NCI-H510A (cell line): ENCODE data around the gene EVC2.

Source experiments
- DNase-seq: peaks from one replicate; lab custom pipeline; 2025; lab: John Stamatoyannopoulos, UW

Gene EVC2, protein sequence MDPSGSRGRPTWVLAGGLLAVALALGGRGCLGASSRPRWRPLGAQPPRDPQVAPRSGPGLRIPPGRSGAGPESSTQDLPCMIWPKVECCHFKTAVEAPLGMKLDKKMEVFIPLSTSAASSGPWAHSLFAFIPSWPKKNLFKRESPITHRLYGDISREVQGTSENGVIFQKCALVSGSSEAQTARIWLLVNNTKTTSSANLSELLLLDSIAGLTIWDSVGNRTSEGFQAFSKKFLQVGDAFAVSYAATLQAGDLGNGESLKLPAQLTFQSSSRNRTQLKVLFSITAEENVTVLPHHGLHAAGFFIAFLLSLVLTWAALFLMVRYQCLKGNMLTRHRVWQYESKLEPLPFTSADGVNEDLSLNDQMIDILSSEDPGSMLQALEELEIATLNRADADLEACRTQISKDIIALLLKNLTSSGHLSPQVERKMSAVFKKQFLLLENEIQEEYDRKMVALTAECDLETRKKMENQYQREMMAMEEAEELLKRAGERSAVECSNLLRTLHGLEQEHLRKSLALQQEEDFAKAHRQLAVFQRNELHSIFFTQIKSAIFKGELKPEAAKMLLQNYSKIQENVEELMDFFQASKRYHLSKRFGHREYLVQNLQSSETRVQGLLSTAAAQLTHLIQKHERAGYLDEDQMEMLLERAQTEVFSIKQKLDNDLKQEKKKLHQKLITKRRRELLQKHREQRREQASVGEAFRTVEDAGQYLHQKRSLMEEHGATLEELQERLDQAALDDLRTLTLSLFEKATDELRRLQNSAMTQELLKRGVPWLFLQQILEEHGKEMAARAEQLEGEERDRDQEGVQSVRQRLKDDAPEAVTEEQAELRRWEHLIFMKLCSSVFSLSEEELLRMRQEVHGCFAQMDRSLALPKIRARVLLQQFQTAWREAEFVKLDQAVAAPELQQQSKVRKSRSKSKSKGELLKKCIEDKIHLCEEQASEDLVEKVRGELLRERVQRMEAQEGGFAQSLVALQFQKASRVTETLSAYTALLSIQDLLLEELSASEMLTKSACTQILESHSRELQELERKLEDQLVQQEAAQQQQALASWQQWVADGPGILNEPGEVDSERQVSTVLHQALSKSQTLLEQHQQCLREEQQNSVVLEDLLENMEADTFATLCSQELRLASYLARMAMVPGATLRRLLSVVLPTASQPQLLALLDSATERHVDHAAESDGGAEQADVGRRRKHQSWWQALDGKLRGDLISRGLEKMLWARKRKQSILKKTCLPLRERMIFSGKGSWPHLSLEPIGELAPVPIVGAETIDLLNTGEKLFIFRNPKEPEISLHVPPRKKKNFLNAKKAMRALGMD

DNA sequence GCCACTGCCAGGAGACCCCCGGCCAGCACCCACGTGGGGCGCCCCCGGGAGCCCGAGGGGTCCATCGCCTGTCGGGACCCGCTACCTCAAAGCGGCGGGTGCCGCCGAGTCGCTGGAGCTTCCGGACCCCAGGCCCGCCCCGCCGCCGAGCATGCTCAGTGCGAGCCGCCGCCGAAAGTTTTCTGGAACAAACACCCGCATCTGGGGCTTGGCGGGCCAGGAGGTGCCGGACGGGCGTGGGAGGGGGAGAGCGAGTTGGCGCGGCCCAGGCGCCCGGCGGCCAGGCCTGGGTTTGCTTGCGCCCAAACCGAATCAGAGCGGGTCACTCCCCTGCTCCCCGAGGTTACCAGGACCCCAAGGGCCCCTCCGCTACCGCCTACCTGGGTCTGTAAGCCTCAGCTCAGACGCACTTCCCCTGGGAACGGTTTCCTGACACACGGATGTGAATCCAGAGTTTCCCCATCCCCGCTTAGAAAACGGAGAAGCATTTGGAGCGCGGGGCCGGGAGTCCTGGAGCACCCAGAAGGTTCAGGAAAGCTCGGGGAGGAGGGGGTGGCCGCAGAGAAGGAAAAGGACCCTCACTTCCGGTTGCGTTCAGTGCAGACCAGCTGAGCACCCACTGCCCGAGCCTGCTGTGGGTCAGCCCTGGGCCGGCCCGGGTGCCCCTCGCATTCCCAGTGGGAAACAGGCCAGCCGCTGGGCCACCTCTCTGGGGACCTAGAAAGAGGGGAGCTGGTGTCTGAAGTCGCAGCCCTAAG lies at the start of gene EVC2:
EVC2 (minus strand) TSS at position 111 of the 758 bp plus-strand sequence; CDS start at position 65, 46 bp downstream.
- DNase-seq: no peak

DNA sequence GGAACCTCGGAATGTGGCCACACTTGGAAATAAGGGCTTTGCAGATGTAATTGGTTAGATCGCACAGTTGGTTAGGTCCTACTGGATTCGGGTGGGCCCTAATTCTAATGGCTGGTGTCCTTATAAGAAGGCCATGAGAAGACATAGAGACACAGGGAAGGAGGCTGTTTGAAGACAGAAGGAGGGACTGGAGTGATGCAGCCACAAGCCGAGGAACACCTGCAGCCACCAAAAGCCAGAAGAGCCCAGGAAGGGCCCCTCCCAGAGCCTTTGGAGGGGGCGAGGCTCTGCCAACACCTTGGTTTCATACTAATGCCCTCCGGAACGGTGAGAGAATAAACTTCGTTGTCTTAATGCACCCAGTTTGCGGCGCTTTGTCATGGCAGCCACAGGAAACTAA lies 49.6 kb upstream of the EVC2 start:
- no peak for DNase-seq

DNA sequence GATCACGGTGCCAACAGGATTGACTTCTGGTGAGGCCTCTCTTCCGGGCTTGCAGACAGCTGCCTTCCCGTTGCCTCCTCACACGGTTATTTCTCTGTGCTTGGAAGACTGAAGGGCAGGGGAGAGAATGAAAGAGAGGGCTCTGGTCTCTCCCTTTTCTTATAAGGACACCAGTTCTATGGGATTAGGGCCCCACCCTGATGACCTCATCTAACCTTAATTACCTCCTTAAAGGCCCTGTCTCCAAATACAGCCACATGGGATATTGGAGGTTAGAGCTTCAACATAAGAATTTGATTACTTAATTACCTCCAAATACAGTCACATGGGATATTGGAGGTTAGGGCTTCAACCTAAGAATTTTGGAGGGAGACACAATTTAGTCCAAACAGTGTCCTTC lies 49.2 kb upstream of the EVC2 start:
- DNase-seq: no peak

DNA sequence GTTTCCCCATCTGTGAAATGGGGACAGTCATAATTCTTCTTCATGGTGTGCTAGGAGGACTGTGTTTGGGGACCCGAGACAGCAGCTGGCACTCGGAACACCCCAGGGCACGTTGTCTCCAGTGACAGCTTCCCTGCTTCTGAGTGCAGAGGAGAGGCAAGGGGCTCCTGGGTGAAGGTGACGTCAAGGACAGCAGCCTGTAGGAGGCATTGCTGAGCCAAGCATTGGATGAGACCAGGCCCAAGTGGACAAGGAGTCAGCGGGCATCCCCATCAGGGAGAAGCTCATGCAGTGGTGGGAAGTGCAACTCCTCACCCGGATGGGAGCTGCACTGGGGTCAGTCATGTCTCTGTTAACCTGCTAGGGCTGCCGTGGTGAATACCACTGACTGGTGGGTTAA lies 48.7 kb upstream of the EVC2 start:
- no peak for DNase-seq

DNA sequence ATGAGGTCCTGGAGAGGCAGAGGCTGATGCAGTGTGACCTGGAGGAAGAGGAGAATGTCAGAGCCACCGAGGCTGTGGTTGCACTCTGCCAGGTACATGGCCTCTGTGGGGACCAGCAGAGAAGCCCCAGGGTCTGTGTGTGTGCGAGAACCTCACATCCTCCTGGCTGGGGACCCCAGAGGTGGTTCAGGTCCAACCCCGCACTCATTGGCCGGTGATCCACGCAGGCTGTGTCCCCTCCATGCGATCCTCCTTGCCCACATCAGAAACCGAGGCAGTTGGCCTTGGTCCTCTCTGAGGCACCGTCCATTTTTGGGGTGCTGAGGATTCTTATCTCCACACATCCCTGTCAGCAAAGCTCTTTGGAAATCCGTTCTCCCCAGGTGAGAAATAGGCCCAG lies 47.9 kb upstream of the EVC2 start:
- no peak for DNase-seq

DNA sequence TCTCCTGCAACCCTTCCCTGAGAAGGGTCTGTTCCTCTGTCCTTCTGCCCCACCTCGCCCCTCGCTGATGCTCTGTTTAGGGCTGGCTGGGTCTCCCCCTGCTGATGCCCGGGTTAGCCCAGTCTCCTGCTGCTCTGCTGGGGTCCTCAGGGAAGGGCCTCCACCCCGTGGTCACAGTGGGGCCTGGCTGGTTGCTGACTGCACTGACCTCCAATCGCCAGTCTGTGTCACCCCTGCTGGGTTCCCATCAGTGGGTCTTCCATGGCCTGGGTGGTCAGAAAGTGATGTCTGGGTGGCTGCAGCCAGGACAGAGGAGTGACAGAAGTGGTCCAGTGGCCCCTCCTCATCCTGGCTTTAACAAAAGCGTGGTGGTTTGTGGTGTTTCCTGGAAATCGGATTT lies 47.3 kb upstream of the EVC2 start:
- no peak for DNase-seq

DNA sequence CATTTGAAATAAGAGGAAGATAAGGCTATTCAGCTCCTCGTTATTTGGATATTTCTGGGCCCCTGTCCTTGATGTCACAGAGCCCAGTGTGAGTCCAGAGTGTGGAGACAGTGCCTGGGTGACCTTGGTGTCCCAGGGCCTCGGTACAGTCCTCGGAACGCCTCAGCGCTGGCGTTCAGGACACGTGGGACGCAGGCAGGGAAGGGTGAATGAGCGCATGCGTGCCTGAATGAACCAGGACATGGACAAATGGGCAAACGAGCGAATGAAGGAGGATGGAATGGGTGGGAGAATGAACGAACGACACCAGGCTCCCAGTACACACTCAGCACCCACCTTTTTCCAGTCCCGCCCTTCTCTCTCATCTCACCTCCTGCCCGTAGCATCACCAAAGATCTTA lies 46.8 kb upstream of the EVC2 start:
- DNase-seq: no peak

DNA sequence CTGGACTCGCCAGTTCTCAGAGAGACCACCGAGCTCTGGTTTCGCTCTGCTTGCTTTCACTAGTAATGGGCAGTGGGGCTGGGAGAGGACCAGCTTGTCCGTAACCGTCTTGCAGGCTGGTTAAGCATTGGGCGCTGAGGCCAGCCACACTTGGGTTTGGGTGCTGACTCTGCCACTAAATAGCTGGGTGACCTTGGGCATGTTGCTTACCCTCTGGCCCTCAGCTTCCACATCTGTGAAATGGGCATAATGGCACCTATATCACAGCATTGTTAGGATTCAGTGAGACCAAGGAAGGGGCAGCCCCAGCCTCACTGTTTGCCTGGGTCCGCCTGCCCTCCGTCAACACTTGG lies 46.1 kb upstream of the EVC2 start:
- DNase-seq: no peak

DNA sequence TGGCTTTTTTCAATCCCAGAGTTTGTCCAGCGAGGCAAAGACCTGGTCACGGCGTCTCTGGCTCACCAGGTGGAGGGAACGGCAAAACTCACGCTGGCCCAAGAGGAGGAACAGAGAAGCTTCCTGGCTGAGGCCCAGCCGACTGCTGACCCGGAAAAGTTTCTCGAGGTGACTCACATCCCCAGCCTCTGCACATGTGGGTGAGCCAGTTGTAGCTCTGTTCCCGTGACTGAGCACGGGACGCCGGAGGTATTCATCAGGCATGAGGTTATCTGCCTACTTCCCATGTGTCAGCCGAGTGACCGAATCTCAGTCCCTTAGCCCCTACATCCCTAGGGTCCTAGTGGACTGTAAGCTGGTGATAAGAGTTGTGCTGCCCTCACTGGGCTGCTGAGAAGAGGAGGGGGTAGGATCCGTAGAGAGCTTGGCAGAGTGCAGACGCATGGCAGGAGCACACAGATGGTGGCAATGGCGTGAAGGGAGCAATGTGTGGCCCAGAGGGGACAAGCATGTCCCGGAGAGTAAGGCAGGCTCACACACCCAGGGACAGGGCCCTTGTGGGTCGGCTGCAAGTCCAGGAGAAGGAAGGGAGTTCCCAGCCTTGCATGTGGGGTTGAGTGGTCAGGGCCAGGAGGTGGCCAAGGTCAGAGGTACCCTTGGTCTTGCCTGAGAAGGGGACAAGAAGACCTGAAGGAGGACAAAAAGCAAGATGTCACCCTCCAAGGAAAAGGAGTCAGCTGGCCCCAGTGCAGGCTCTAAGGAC lies 45.6 kb upstream of the EVC2 start:
- no peak for DNase-seq

DNA sequence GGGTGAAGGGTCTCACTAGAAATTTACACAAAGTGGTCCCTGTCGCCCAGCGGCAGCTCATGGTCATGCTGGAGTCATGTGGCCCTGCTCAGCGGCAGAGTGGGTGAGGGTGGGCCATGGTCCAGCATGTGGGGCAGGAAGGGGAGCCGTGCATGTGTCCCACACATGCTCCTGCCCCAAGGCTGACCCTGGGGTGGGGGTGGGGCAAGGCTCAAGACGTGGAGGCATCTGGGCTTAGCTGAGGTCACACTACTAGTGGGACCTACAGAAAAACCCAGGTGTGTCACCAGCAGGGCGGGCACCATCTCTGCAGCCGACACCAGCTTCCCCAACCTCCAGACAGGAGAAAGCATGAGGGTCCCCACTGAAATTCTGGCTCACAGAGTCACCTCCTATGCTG lies 45.0 kb upstream of the EVC2 start:
- DNase-seq: no peak

DNA sequence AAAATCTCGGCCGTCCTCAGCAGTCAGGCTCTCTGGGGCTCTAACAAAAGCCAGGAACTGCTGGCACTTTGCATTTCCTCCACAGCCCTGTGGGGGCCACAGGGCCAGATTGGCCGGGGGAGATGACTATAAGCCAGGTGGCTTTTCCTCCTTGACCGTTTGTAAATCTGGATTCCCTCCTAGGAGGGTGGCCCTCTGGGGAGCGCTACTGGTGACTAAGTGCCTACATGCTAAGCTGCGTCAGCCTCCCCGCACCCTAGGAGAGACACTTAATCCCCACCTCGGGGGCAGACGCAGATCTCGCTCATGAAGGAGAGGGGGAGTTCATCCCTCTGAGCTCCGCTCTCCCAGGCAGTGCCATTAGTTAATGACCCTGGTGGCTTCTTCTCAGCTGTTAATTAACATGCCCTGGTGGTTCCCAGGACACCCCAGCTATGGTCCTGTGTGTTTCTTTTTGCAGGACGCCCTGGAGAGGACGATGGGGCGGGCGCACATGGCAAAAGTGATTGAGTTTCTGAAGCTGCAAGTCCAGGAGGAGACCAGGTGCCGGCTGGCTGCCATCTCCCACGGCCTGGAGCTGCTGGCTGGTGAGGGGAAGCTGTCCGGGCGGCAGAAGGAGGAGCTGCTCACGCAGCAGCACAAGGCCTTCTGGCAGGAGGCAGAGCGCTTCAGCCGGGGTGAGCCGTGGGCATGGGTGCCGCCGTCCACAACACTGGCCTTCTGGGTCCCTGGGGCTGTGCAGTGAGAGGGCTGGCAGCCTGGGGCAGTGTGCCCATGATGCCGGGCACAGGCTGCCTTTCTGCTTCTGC lies 44.2 kb upstream of the EVC2 start:
- no peak for DNase-seq

DNA sequence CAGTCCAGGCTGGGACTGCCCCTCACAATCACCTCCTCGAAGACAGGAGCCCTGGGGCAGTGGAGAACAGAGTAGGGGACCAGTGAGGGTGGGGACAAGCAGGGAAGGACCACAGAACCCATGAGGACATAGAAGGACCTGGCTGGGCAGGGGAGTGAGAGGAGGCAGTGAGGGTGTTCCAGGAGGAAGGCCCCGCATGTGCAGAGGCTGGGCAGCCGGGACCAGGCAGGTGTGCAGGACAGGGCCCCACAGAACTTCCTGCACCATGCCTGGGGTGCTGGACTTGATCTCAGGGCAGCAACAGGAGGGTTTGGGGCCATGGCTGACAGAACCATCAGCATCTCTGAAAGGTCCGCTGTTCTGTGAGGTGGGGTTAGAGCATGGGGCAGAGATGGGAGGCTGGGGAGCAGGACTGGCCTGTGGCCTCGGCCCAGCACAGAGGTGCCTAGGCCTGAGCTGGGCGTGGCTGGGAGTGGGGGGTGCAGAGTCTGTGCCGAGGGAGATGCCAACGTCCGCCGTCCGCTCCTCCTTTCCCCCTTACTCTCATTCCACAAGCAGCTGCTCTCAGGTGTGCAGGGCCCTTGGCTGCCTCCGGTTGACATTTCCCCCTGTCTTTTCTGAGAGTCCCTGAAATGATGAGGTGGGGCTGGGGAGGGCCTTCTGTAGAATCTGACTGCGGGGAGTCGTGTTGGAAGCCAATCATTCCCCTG lies 43.5 kb upstream of the EVC2 start:
- no peak for DNase-seq

DNA sequence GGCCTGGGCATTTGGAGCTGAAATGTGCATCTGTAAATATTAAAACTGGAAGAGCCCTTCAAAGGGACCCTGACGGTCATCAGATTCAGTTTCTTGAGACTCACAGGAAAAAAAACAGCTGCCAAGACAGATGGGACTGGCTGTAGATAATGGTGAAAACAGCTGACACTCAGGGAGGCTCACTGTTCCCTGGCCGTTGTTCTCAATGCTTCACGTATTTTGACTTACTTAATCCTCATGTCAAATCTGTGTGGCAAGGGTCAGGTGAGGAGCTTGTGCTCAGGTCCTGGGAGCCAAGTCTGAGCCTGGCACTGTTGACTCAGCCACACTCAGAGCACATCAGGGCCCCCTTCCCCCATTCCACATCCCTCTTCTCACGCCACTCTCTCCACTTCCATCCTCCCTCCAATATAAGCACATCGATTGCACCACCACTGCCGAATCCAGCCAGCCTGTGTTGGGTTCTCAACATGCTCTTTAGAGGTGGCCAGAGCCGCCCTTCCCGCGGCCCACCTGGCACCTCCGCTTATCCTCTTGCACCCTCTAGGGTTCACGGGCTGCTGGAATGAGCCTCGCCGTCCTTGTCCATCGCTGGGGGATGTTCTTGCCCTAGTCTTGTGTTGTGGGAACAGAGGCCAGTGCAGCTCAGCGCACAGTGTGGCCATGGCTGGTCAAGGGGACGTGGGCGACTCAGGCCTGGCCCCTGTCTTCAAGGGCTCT lies 42.7 kb upstream of the EVC2 start:
- no peak for DNase-seq

DNA sequence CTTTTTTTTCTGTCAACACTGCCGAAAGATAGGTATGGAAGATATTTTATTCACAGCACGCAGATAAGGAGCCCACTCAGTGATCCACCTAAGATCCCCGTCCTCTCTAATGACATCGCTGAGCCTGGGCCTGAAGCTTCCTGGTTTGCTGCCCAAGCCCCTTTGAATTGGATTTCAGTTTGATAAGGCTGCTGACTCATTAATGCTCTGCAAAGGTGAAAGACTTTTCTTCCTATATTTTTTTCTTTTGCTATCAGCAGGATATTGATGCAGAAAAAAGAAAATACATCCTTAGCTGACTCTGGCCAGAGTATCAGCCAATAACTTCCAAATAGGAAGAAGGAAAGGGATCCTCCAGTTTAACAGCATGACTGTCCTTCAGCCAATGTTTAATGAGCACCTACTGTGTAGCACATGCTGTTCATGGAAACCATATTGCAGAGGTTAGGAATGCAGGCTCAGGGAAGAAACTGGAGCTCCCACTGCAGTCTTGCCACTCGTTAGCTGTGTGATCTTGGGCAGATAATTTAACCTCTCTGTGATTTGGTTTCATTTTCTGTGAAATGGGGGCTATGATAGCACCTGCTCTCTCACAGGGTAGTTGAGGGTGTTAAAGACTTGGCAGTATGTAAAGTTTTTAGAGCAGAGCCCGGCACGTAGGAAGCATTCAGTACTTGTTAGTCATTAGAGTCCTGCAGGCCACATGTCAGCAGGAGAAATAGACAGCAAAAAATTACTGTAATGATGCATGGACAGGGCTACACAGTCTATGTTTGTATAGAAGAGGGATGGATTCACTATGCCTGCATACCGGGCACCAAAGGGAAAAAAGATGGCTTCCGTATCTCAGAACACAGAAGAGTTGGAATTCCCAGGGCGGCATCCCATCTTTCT lies 41.9 kb upstream of the EVC2 start:
- DNase-seq: no peak

DNA sequence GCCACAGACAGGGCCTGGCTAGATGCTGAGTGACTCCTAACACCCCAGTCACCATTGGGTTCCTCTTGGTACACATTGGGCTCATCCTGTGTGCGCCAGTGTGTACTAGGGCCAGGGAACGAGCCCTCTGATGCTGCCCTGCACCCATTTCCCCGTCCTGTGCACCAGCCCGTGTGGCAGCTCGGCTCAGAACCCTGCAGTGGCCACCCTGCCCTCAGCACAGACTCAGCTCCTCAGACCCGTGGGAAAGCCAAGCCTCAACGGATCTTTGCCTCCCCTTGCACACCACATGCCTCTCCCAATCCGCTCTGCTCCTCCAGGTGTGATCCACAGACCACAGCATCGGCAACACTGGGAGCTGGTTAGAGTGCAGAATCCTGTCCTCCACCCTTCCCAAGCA lies 41.2 kb upstream of the EVC2 start:
- DNase-seq: no peak

DNA sequence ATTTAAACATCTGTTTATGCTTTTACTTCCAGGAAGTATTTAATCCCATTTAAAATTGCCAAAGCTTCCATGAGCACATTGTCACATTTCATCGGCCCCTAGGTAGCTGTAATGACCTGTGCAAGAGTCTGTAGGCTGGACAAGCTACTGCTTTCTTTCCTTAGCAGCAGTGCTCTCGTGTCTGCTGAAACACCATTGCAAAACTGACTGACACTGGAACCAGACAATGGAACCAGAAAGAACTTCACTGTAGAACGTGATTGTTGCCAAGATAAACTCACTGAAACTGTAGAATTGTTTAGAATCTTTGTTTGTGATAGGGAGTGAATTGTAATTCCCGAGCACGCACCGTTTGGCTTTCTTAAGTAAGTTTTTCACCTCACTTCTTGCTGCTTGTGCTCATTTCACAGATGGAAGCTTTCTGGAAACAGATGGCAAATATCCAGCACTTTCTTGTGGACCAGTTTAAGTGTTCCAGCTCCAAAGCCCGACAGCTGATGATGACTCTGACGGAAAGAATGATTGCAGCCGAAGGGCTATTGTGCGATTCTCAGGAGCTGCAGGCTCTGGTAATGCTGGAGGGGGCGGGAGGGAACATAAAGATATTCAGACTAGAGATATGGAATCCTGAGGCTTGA lies 39.5 kb upstream of the EVC2 start:
- no peak for DNase-seq
